Measurements from ENCODE around the gene GLRA3.

GLRA3 gene

GRCh38 chr4:174593701-174594100, 235.3 kb downstream of the GLRA3 start:
- DNase-seq (ENCODE audit: low read depth): no peak

GRCh38 chr4:174592985-174593335, 236.1 kb downstream of the GLRA3 start:
- DNase-seq (ENCODE audit: low read depth): peak; percentile 59

DNA sequence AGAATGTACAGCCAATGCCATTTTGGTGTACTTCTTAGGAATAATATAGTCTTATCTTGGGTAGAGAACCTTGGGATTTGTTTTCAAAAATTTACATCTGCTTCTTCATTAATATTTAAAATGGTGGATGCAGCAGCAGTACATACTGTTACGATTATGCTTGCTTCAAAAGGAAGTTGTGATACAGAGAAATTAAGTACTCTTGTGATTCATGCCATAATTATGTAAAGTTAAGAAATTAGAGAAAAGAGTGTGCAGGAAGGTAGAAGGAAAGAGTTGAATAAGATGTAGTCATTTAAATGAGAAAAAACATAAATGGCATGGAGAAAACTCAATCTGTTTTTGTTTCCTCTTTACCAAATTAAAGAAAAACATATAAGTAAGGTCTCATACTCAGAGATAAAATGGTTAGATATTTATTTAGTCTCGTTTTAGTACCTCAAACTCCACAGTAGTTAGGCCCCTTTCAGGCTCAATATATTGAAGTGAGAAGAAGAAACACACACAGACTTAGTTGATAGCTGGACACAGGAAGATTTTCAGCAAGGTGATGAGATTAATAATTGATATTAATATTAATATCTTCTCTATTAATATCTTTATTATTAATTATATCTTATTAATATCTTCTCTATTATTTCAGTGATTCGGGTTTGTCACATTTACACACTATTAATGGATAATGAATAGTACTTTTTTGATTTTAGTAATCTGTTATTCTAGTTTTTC, 236.6 kb downstream of the GLRA3 start:
- peak; percentile 40 for DNase-seq (ENCODE audit: low read depth)

DNA sequence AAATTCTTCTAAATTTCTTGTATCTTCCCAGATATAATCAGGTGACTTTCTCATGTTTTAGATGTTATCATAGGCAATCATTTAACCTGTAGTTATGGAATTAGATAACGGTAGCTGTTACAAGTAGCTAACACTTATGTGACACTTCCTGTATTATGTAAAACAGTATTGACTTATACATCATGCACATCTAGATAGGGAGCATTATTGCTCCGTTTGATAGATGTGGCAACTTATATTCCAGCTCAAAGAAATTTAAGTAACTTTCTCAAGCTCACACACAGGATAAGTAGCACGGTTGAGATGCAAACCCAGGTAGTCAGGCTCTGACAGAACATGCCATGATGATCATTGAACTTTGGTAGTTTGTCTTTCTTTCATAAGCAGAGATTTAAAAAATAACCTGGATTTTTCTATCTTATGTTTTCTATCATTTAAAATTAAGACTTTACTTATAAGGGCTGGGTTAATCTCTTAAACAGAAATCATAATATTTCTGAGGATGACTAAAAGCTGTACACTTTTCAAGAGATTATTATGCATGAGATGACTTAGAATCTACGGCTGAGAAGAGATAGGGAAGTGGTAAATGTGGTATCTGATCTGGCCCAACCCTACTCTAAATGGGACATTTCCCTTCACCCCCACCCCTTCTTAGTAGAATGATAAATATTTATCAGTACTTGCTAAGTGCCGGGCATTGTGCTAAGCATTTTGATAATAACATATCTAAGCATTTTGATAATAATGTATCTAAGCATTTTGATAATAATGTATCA, 237.6 kb downstream of the GLRA3 start:
- no peak for DNase-seq (ENCODE audit: low read depth)

DNA sequence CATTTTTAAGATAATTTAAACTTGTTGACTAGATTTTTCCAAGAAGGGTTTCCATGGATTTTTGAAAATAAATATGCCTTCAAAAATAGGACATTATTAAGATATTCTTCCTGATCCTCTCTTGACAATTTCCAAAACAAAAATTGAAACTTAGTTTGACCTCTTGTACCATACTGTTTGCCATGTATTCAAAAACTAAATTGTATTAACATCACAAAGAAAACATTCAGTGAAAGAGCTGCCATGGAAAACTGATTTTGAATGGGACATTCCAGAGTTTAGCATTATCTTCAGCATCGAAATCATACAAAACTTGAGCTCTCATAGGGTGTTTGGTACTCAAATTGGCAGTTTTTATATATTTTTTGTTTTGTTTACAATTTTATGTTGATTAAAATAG, 238.7 kb downstream of the GLRA3 start:
- no peak for DNase-seq (ENCODE audit: low read depth)

All from amniotic epithelial cell (primary cell).